ENCODE results near the gene CNRIP1. TPM values are rescaled to one million over a fixed set of nuclear protein-coding genes. Genes with fewer than 3 reads are reported as not detected.

The CNRIP1 gene
- polyA plus RNA-seq, 1 donor (not counting 4 experiments of a cell fraction or from before 2014, with no cell fraction given), result 0.04 TPM

GRCh38 chr2:68274022-68274421 lies 45.7 kb downstream of the CNRIP1 start:
- H3K9me1 ChIP-seq (ENCODE audit: control insufficient read depth, extremely low read depth, insufficient read depth, low read length), result no peaks in the 10 kb centered on the region
- H3K4me3 ChIP-seq (ENCODE audit: control insufficient read depth in 2 of 3, extremely low read depth in 1 of 3, insufficient read depth in 2 of 3, low read depth in 1 of 3, low read length in 3 of 3), result no peak overlapping the region
- no peaks in the 10 kb centered on the region for H3K79me2 ChIP-seq (ENCODE audit: control insufficient read depth, insufficient read depth, low read length)
- H3K4me2 ChIP-seq (ENCODE audit: control insufficient read depth, extremely low read depth, insufficient read depth, low read depth, low read length), result no peak overlapping the region
- H3K9ac ChIP-seq (ENCODE audit: control insufficient read depth, extremely low read depth, insufficient read depth, low read length), result no peak overlapping the region
- H3K36me3 ChIP-seq (ENCODE audit: control insufficient read depth in 2 of 2, extremely low read depth in 1 of 2, insufficient read depth in 2 of 2, low read length in 2 of 2), result no peaks in the 10 kb centered on the region
- H3K9me3 ChIP-seq (ENCODE audit: control insufficient read depth, low read depth, low read length), result no peaks in the 10 kb centered on the region
- FAIRE-seq (no peak), DNase-seq (ENCODE audit: low read depth, low spot score) (no peak)
- H4K20me1 ChIP-seq (ENCODE audit: control insufficient read depth, extremely low read depth, insufficient read depth, low read length), result no peaks in the 10 kb centered on the region
- H3K27me3 ChIP-seq (ENCODE audit: control insufficient read depth, extremely low read depth, insufficient read depth, low read length), result peaks cover 3% of the 10 kb centered on the region
- no peak overlapping the region for H2AFZ ChIP-seq (ENCODE audit: control insufficient read depth, low read length)
- no peak for TF ChIP-seq EZH2 (IDR thresholded peaks at IDR 0.05; ENCODE audit: low read length)
- TF ChIP-seq CTCF (optimal IDR thresholded peaks at IDR 0.05 in 1 of 3, IDR thresholded peaks at IDR 0.05 in 1 of 3, conservative IDR thresholded peaks at IDR 0.05 in 1 of 3; ENCODE audit: extremely low read depth in 1 of 3, insufficient read depth in 2 of 3, low read length in 3 of 3), result no peak
- H3K4me1 ChIP-seq (ENCODE audit: control insufficient read depth, extremely low read depth, insufficient read depth, low read length), result no peaks in the 10 kb centered on the region
- no peak overlapping the region for H3K27ac ChIP-seq (ENCODE audit: control insufficient read depth, insufficient read depth, low read length)
- dilution Hi-C loops (cut with MboI; ENCODE audit: extremely low pct_ligation_motif_present, low sequenced_read_pairs), result no loop called here

- H3K27ac ChIP-seq (ENCODE audit: control insufficient read depth, insufficient read depth, low read length), result no peak overlapping the region
- no peak overlapping the region for H3K4me3 ChIP-seq (ENCODE audit: control insufficient read depth in 2 of 3, extremely low read depth in 1 of 3, insufficient read depth in 2 of 3, low read depth in 1 of 3, low read length in 3 of 3)
- no peak overlapping the region for H3K4me2 ChIP-seq (ENCODE audit: control insufficient read depth, extremely low read depth, insufficient read depth, low read depth, low read length)
- H3K9me1 ChIP-seq (ENCODE audit: control insufficient read depth, extremely low read depth, insufficient read depth, low read length), result no peaks in the 10 kb centered on the region
- no peak overlapping the region for H2AFZ ChIP-seq (ENCODE audit: control insufficient read depth, low read length)
- TF ChIP-seq CTCF (optimal IDR thresholded peaks at IDR 0.05 in 1 of 3, IDR thresholded peaks at IDR 0.05 in 1 of 3, conservative IDR thresholded peaks at IDR 0.05 in 1 of 3; ENCODE audit: extremely low read depth in 1 of 3, insufficient read depth in 2 of 3, low read length in 3 of 3) (no peak), EZH2 (IDR thresholded peaks at IDR 0.05; ENCODE audit: low read length) (no peak)
- peaks cover 3% of the 10 kb centered on the region for H3K27me3 ChIP-seq (ENCODE audit: control insufficient read depth, extremely low read depth, insufficient read depth, low read length)
- no peak for DNase-seq (ENCODE audit: low read depth, low spot score)
- H3K9ac ChIP-seq (ENCODE audit: control insufficient read depth, extremely low read depth, insufficient read depth, low read length), result no peak overlapping the region
- H3K79me2 ChIP-seq (ENCODE audit: control insufficient read depth, insufficient read depth, low read length), result no peaks in the 10 kb centered on the region
- H3K9me3 ChIP-seq (ENCODE audit: control insufficient read depth, low read depth, low read length), result no peaks in the 10 kb centered on the region
- no peaks in the 10 kb centered on the region for H3K4me1 ChIP-seq (ENCODE audit: control insufficient read depth, extremely low read depth, insufficient read depth, low read length)
- dilution Hi-C loops (cut with MboI; ENCODE audit: extremely low pct_ligation_motif_present, low sequenced_read_pairs), result no loop called here
- H4K20me1 ChIP-seq (ENCODE audit: control insufficient read depth, extremely low read depth, insufficient read depth, low read length), result no peaks in the 10 kb centered on the region
- no peak for FAIRE-seq
- no peaks in the 10 kb centered on the region for H3K36me3 ChIP-seq (ENCODE audit: control insufficient read depth in 2 of 2, extremely low read depth in 1 of 2, insufficient read depth in 2 of 2, low read length in 2 of 2)
Measured at GRCh38 chr2:68272246-68272994, 47.3 kb downstream of the CNRIP1 start.
